Activated CD8-positive, alpha-beta T cell treated with anti-CD3 and anti-CD28 coated beads for 36 hours (primary cell): Measurements from ENCODE around the gene ALAS1. TPM values are rescaled to one million over a fixed set of nuclear protein-coding genes. Genes with fewer than 3 reads are reported as not detected.

Experiments used
- ATAC-seq: fragments of 200-7000 bp; cut with Tn5 transposase; one replicate; pipeline ENCODE4 v1.10.0; 2021; ENCODE audit warnings: mild to moderate bottlenecking, moderate library complexity
- CTCF ChIA-PET: fragments of 350-600 bp; sonication (Branson Sonifier 250); formaldehyde crosslinking; loops from one replicate; lab custom pipeline; 2021; ENCODE audit warnings: antibody characterized with exemption; lab: Charles Lee
- POLR2A ChIA-PET: fragments of 350-600 bp; sonication (Branson Sonifier 250); formaldehyde crosslinking; loops from one replicate; lab custom pipeline; 2021; ENCODE audit warnings: antibody characterized with exemption; lab: Charles Lee
- DNase-seq: peaks from one replicate; pipeline ENCODE4 v3.0.0-alpha.2; 2020
- H3K27ac Mint-ChIP-seq: one replicate; pipeline ENCODE4 v1.8.0; 2021; ENCODE audit warnings: mild to moderate bottlenecking, mixed read lengths
- H3K27me3 Mint-ChIP-seq: one replicate; pipeline ENCODE4 v1.8.0; 2021; ENCODE audit warnings: mixed read lengths
- H3K36me3 Mint-ChIP-seq: one replicate; pipeline ENCODE4 v1.8.0; 2021; ENCODE audit warnings: low read depth, mixed read lengths
- H3K4me1 Mint-ChIP-seq: one replicate; pipeline ENCODE4 v1.8.0; 2021; ENCODE audit warnings: low read depth, mixed read lengths
- H3K4me3 Mint-ChIP-seq: one replicate; pipeline ENCODE4 v1.8.0; 2021; ENCODE audit warnings: mild to moderate bottlenecking, moderate library complexity, mixed read lengths
- H3K9me3 Mint-ChIP-seq: one replicate; pipeline ENCODE4 v1.8.0; 2021; ENCODE audit warnings: mixed read lengths
- CTCF ChIP-seq: fragments of 200-600 bp; IDR thresholded peaks from one replicate; pipeline ENCODE4 v1.8.0; 2022; ENCODE audit warnings: antibody characterized with exemption, mild to moderate bottlenecking
- intact Hi-C: fragments of 100-400 bp; cut with micrococcal nuclease; formaldehyde crosslinking; loops from one replicate; pipeline ENCODE4 v1.10.0; 2022
- total RNA-seq, 2 experiments: library from RNA; stranded (reverse); gene quantifications; one replicate each; pipeline ENCODE4 v1.2.3, GENCODE V29; 2021

ALAS1 gene
- total RNA-seq, 2 experiments from 2014 or later, result 54.3 to 54.6 TPM

- TF ChIP-seq CTCF, result no peak
- Mint-ChIP-seq H3K36me3 (peaks cover 94% of the 10 kb centered on the region), H3K9me3 (no peaks in the 10 kb centered on the region), H3K27me3 (no peaks in the 10 kb centered on the region), H3K4me3 (no peak overlapping the region), H3K27ac (peak overlapping the region; percentile 79), H3K4me1 (peaks cover 92% of the 10 kb centered on the region)
- ATAC-seq (no peak), DNase-seq (no peak)
- CTCF ChIA-PET, result interaction anchor here (0.7 to 4.0 kb wide), 4 partner anchors 11 to 27 kb away, joined by 3 to 21 read pairs (median 4); no protein-coding TSS in a partner anchor
- intact Hi-C loops, result no loop called here
- POLR2A ChIA-PET, result interaction anchor here (1.1 to 6.1 kb wide), 6 partner anchors 12 to 116 kb away, joined by 4 to 71 read pairs (median 9); partner anchors contain the start of genes PPM1M, TWF2 and WDR82
Observed at GRCh38 chr3:52259035-52259434, 61.1 kb downstream of the ALAS1 start.

- TF ChIP-seq CTCF, result no peak
- ATAC-seq (no peak), DNase-seq (no peak)
- intact Hi-C loops, result no loop called here
- POLR2A ChIA-PET, result interaction anchor here (0.8 to 6.1 kb wide), 9 partner anchors 11 to 117 kb away, joined by 3 to 71 read pairs (median 5); partner anchors contain the start of genes PPM1M, TWF2 and WDR82
- CTCF ChIA-PET, result interaction anchor here (0.7 to 4.0 kb wide), 6 partner anchors 11 to 39 kb away, joined by 3 to 21 read pairs (median 4); no protein-coding TSS in a partner anchor
- Mint-ChIP-seq H3K4me3 (no peak overlapping the region), H3K9me3 (no peaks in the 10 kb centered on the region), H3K36me3 (peaks cover 95% of the 10 kb centered on the region), H3K4me1 (peaks cover 92% of the 10 kb centered on the region), H3K27me3 (no peaks in the 10 kb centered on the region), H3K27ac (peak overlapping the region; percentile 79)
Observed at GRCh38 chr3:52259448-52259847, 61.5 kb downstream of the ALAS1 start.

GRCh38 chr3:52262447-52262846, 64.5 kb downstream of the ALAS1 start:
- Mint-ChIP-seq H3K9me3 (no peaks in the 10 kb centered on the region), H3K27ac (peak overlapping the region; percentile 80), H3K27me3 (no peaks in the 10 kb centered on the region), H3K36me3 (peaks cover 94% of the 10 kb centered on the region), H3K4me3 (no peak overlapping the region), H3K4me1 (peaks cover 82% of the 10 kb centered on the region)
- no peak for DNase-seq
- no peak for TF ChIP-seq CTCF
- intact Hi-C loops, result no loop called here
- CTCF ChIA-PET, result interaction anchor here (1.0 to 2.8 kb wide), 5 partner anchors 9 to 77 kb away, joined by 3 to 13 read pairs (median 5); no protein-coding TSS in a partner anchor
- no peak for ATAC-seq
- POLR2A ChIA-PET, result interaction anchor here (1.5 to 31.0 kb wide), 4 partner anchors 9 to 28 kb away, joined by 5 to 949 read pairs (median 24); partner anchors contain the start of genes PPM1M, TLR9, TWF2 and WDR82

Other genes starting within 250 kb of the ALAS1 start
- gene GPR62, start 242.8 kb upstream of the ALAS1 start, total RNA-seq, result not detected
- 1 to 10 TPM; 8.4 to 9.6 TPM for gene PCBP4, start 230.7 kb upstream of the ALAS1 start, total RNA-seq
- 10 to 100 TPM; 70.7 to 73.6 TPM for gene ABHD14B, start 224.1 kb upstream of the ALAS1 start, total RNA-seq
- gene ABHD14A, start 223.1 kb upstream of the ALAS1 start, total RNA-seq, result 1 to 10 TPM; 8.9 to 9.5 TPM
- gene ACY1, start 214.6 kb upstream of the ALAS1 start, total RNA-seq, result 10 to 100 TPM; 61.8 to 64.5 TPM
- 1,000 to 10,000 TPM; 2,039 to 2,045 TPM for gene RPL29, start 202.3 kb upstream of the ALAS1 start, total RNA-seq
- 10 to 100 TPM; 19.6 to 21.6 TPM for gene DUSP7, start 141.6 kb upstream of the ALAS1 start, total RNA-seq
- 10 to 100 TPM; 21.2 to 23.5 TPM for gene POC1A, start 43.7 kb upstream of the ALAS1 start, total RNA-seq
- gene TLR9, start 27.5 kb downstream of the ALAS1 start, total RNA-seq, result 1 to 10 TPM; 2.0 TPM
- gene TWF2, start 41.0 kb downstream of the ALAS1 start, total RNA-seq, result 100 to 1,000 TPM; 137 TPM
- 100 to 1,000 TPM in 1 of 2 experiments, 10 to 100 TPM in 1; 94.3 to 100 TPM for gene PPM1M, start 47.6 kb downstream of the ALAS1 start, total RNA-seq
- 100 to 1,000 TPM; 103 to 105 TPM for gene WDR82, start 80.5 kb downstream of the ALAS1 start, total RNA-seq
- 10 to 100 TPM; 21.6 to 21.9 TPM for gene GLYCTK, start 89.7 kb downstream of the ALAS1 start, total RNA-seq
- 10 to 100 TPM in 1 of 2 experiments, 1 to 10 TPM in 1; 9.2 to 10.2 TPM for gene DNAH1, start 118.2 kb downstream of the ALAS1 start, total RNA-seq
- 100 to 1,000 TPM in 1 of 2 experiments, 10 to 100 TPM in 1; 98.1 to 101 TPM for gene BAP1, start 211.8 kb downstream of the ALAS1 start, total RNA-seq
- gene PHF7, start 212.5 kb downstream of the ALAS1 start, total RNA-seq, result 10 to 100 TPM; 18.4 to 20.6 TPM
- gene SEMA3G, start 246.9 kb downstream of the ALAS1 start, total RNA-seq, result not detected